Adrenal gland (tissue), 12 donors: Measurements from ENCODE around the gene CNTN1. TPM values are rescaled to one million over a fixed set of nuclear protein-coding genes. Genes with fewer than 3 reads are reported as not detected.

Experiments
- DNase-seq, 7 donors: peaks; one replicate each; pipeline ENCODE4 v3.0.0-alpha.2; 2019 to 2020
- H3K27ac ChIP-seq, 5 donors: fragments of 200-600 bp; sonication (generic) in 4 of 5; 1 replicate in 3 of 5; 2 replicates in 2 of 5; pipeline versions ENCODE4 v1.5.1 to v1.8.0; 2016 to 2020; ENCODE audit warnings: mild to moderate bottlenecking in 1 of 5
- H3K27me3 ChIP-seq: fragments of 200-600 bp; 2 replicates; pipeline ENCODE4 v1.8.0; 2021
- H3K36me3 ChIP-seq, 2 donors: fragments of 200-600 bp; replicated peaks in 1 of 2; 1 replicate in 1 of 2; 2 replicates in 1 of 2; pipeline versions ENCODE4 v1.5.1 to v1.8.0; 2018 to 2022
- H3K4me1 ChIP-seq, 2 donors: fragments of 200-600 bp; replicated peaks in 1 of 2; 1 replicate in 1 of 2; 2 replicates in 1 of 2; pipeline versions ENCODE4 v1.5.1 to v1.8.0; 2018 to 2021
- H3K4me3 ChIP-seq, 4 donors: fragments of 200-600 bp; sonication (generic) in 3 of 4; one replicate each; pipeline ENCODE4 v1.5.1; 2016 to 2018
- H3K9me3 ChIP-seq, 3 donors: fragments of 200-600 bp; sonication (generic) in 1 of 3; replicated peaks in 1 of 3; 1 replicate in 2 of 3; 2 replicates in 1 of 3; pipeline versions ENCODE4 v1.5.1 to v1.8.0; 2016 to 2021
- CTCF ChIP-seq, 6 experiments: fragments of 450-650 bp in 4 of 6; fragments of 200-600 bp in 2 of 6; sonication (generic) in 1 of 6; IDR thresholded peaks; 1 replicate in 5 of 6; 2 replicates in 1 of 6; pipeline versions ENCODE4 v1.5.1 to v1.8.0; 2016 to 2021; ENCODE audit warnings: antibody characterized with exemption in 6 of 6, mild to moderate bottlenecking in 2 of 6, moderate library complexity in 1 of 6
- POLR2A ChIP-seq, 2 donors: fragments of 450-650 bp; IDR thresholded peaks; one replicate each; pipeline ENCODE4 v1.6.1; 2017; ENCODE audit warnings: antibody characterized with exemption in 2 of 2, mild to moderate bottlenecking in 2 of 2, moderate library complexity in 1 of 2
- WGBS, 4 donors: extraction: QIAGEN DNeasy Blood & Tissue Kit in 2 of 4; methylation state at CpG; one replicate each; pipeline versions ENCODE4 v1.1.5 to v1.1.7; 2013 to 2017; 5-methylcytosine and 5-hydroxymethylcytosine counted together
- intact Hi-C, 2 donors: fragments of 100-400 bp; cut with DNase I; formaldehyde crosslinking; loops; one replicate each; pipeline versions ENCODE4 v1.14.1 to v1.15.0; 2022 to 2023
- polyA plus RNA-seq, 3 donors: library from polyadenylated mRNA; stranded (reverse); fragments of 200-250 nt in 2 of 3; fragments of 350-450 nt in 1 of 3; fragmentation: Illumina TruSeq in 1 of 3; extraction: RNeasy Lipid Tissue Mini Kit (QIAGEN cat#74804) in 1 of 3; gene quantifications; one replicate each; pipeline ENCODE4 v1.2.3, GENCODE V29; 2013 to 2014
- total RNA-seq, 9 donors: library from RNA; depleted of rRNA in 4 of 9; stranded (reverse); fragments of >200 nt in 4 of 9; fragments of 120-200 nt in 1 of 9; fragmentation: NEBNext Ultra II Directional in 1 of 9; extraction: Animal tissue kit (Norgen Biotek cat#: 25700) in 1 of 9; gene quantifications; one replicate each; pipeline versions ENCODE4 v1.1.0 to v1.2.4, GENCODE V29; 2013 to 2023
- donor health status: healthy with polysubstance abuse.
- donor health status: Bipolar disorder and iron deficiency.
- donor health status: DM: yes; HTN: yes; CAD: no.
- donor health status: DM: no; HTN: no; CAD: no.
- donor health status: DM: no; HTN: no; CAD: no.
- donor health status: DM: yes; HTN: yes; CAD: no.

Gene CNTN1
- total and polyA plus RNA-seq, 12 donors: 3.8 to 76.8 (median 20.7) TPM

DNA sequence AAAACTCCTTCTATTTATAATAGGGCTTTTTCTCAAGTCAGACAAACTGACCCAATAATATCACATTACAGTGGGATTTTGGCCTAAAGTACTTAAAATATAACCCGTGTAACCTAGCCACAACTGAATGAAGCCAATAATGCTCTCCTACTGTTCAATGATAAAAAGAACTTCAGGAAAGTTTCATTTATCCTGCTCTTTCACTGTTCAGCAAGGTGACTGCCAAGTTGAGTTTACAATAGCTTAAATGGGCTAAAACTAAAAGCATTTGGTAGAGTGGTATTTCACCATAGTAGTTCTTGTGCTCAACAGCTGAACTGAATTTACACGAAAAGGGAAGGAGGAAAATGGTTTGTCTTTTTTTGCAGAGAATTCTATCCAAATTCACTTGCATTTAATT lies 49.8 kb downstream of the CNTN1 start:
- H3K36me3 ChIP-seq: no peaks in the 10 kb centered on the region
- H3K9me3 ChIP-seq: no peaks in the 10 kb centered on the region
- DNase-seq: no peak
- TF ChIP-seq POLR2A (IDR thresholded peaks at IDR 0.05): no peak
- no peak for TF ChIP-seq CTCF (IDR thresholded peaks at IDR 0.05)
- H3K27me3 ChIP-seq: no peaks in the 10 kb centered on the region
- H3K27ac ChIP-seq: no peak overlapping the region
- 39 to 61% (median 55%) methylated on average over 2 of the region's 2 CpGs for WGBS, 4 donors
- no peaks in the 10 kb centered on the region for H3K4me1 ChIP-seq
- intact Hi-C loops: no loop called here
- no peak overlapping the region for H3K4me3 ChIP-seq

- intact Hi-C loops: no loop called here
- H3K4me3 ChIP-seq: no peak overlapping the region
- TF ChIP-seq POLR2A (IDR thresholded peaks at IDR 0.05): no peak
- TF ChIP-seq CTCF (IDR thresholded peaks at IDR 0.05): no peak
- no peaks in the 10 kb centered on the region for H3K4me1 ChIP-seq
- no peak for DNase-seq
- H3K9me3 ChIP-seq: no peaks in the 10 kb centered on the region
- H3K36me3 ChIP-seq: no peaks in the 10 kb centered on the region
- H3K27me3 ChIP-seq: no peaks in the 10 kb centered on the region
- no peak overlapping the region for H3K27ac ChIP-seq
Measured at GRCh38 chr12:40745386-40745785, 53.1 kb downstream of the CNTN1 start.

GRCh38 chr12:40749863-40750262 lies 57.6 kb downstream of the CNTN1 start:
- Histone ChIP-seq H3K27ac (no peak overlapping the region), H3K27me3 (no peaks in the 10 kb centered on the region), H3K9me3 (no peaks in the 10 kb centered on the region), H3K36me3 (no peaks in the 10 kb centered on the region), H3K4me3 (no peak overlapping the region), H3K4me1 (no peaks in the 10 kb centered on the region)
- intact Hi-C loops: no loop called here
- WGBS, 4 donors: 54 to 60% (median 59%) methylated on average over 1 of the region's 1 CpG
- no peak for DNase-seq
- TF ChIP-seq POLR2A (IDR thresholded peaks at IDR 0.05): no peak
- no peak for TF ChIP-seq CTCF (IDR thresholded peaks at IDR 0.05)

- H3K4me3 ChIP-seq: no peak overlapping the region
Measured at GRCh38 chr12:40752011-40752410, 59.8 kb downstream of the CNTN1 start.

More at GRCh38 chr12:40752011-40752410, 59.8 kb downstream of the CNTN1 start:
- Histone ChIP-seq H3K27ac (no peak overlapping the region), H3K36me3 (no peaks in the 10 kb centered on the region), H3K4me1 (no peaks in the 10 kb centered on the region), H3K27me3 (no peaks in the 10 kb centered on the region), H3K9me3 (no peaks in the 10 kb centered on the region)
- intact Hi-C loops: no loop called here
- TF ChIP-seq POLR2A (IDR thresholded peaks at IDR 0.05) (no peak), CTCF (IDR thresholded peaks at IDR 0.05) (no peak)
- 48 to 50% (median 49%) methylated on average over 2 of the region's 2 CpGs for WGBS, 4 donors
- DNase-seq: no peak
